Measurements from ENCODE around the gene TNFRSF1A.

The TNFRSF1A gene

DNA sequence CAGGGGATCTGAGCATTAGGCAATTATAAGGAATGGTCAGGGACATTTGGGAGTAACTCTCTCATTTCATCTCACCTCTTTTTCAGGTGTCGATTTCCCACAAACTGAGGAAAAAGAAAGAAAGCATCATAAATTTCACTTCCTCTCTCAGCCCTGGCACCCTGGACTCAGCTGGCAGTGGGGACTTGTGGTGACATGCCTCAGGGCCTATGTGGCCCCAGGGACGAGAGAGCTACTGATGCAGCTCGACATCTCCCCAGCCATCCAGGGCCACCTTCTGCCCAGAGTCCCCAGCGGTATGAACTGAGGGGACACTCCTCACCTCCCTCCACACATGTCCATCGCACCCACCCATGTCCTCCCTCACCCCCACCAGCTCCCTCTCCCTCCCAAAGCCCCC, 11.7 kb downstream of the TNFRSF1A start:
- WGBS (ENCODE audit: extremely low coverage, insufficient coverage, insufficient read length), result no CpG with 5 or more reads among the region's 5 CpGs
- no peak overlapping the region for H3K4ac ChIP-seq (ENCODE audit: low read depth, low read length)
- no peak overlapping the region for H3K14ac ChIP-seq (ENCODE audit: low read length)
- H3K27me3 ChIP-seq (ENCODE audit: insufficient read depth, low read length), result no peaks in the 10 kb centered on the region
- no peak for DNase-seq
- no peak overlapping the region for H2BK5ac ChIP-seq (ENCODE audit: low read depth, low read length, poor library complexity)
- H3K79me1 ChIP-seq (ENCODE audit: low read length), result peaks cover 2% of the 10 kb centered on the region
- no peak overlapping the region for H4K12ac ChIP-seq (ENCODE audit: low read depth, low read length)
- no peak overlapping the region for H2BK120ac ChIP-seq (ENCODE audit: insufficient read depth, low read length, poor library complexity)
- H3K18ac ChIP-seq (ENCODE audit: low read length), result no peak overlapping the region
- H2AFZ ChIP-seq (ENCODE audit: insufficient read depth, low read length, poor library complexity), result no peak overlapping the region
- no peak overlapping the region for H2BK12ac ChIP-seq (ENCODE audit: low read length)
- peaks cover 1 to 2% of the 10 kb centered on the region in 2 experiments for H3K4me1 ChIP-seq (ENCODE audit: control insufficient read depth in 1 of 2, insufficient read depth in 2 of 2, low read length in 2 of 2)
- H3K36me3 ChIP-seq (ENCODE audit: control insufficient read depth in 1 of 2, insufficient read depth in 2 of 2, low read length in 2 of 2), result peaks cover 64 to 69% of the 10 kb centered on the region in 2 experiments
- no peak overlapping the region for H3K23ac ChIP-seq (ENCODE audit: low read length)
- H3K4me3 ChIP-seq (ENCODE audit: low read depth, low read length), result no peak overlapping the region
- H4K91ac ChIP-seq (ENCODE audit: low read depth, low read length), result no peak overlapping the region
- H3K27ac ChIP-seq (ENCODE audit: low read depth, low read length), result no peak overlapping the region
- H2AK5ac ChIP-seq (ENCODE audit: low read length), result no peak overlapping the region
- no peak overlapping the region for H3K9ac ChIP-seq (ENCODE audit: low read length)
- peaks cover 1% of the 10 kb centered on the region for H3K9me3 ChIP-seq (ENCODE audit: insufficient read depth, low read depth, low read length)
- H3K79me2 ChIP-seq (ENCODE audit: control insufficient read depth, insufficient read depth, low read length, poor library complexity), result peaks cover 2% of the 10 kb centered on the region
- H3K4me2 ChIP-seq (ENCODE audit: low read length), result no peak overlapping the region
- H4K8ac ChIP-seq (ENCODE audit: low read depth, low read length), result no peak overlapping the region

DNA sequence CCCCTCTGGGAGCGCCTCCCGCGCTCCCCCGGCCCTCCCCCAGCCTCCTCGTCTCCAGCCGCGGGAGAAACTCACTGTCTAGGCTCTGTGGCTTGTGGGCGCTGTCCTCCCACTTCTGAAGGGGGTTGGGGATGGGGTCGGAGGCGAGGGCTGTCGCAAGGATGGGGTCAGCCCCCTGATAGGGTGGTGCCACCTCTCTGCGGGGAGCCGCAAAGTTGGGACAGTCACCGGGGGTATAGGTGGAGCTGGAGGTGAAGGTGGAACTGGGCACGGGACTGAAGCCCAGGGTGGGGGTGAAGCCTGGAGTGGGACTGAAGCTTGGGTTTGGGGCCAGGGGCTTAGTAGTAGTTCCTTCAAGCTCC, 12.2 kb downstream of the TNFRSF1A start:
- Histone ChIP-seq H3K27me3 (ENCODE audit: insufficient read depth, low read length) (no peaks in the 10 kb centered on the region), H3K14ac (ENCODE audit: low read length) (no peak overlapping the region), H3K79me1 (ENCODE audit: low read length) (no peaks in the 10 kb centered on the region), H3K4ac (ENCODE audit: low read depth, low read length) (no peak overlapping the region), H3K4me1 (ENCODE audit: control insufficient read depth in 1 of 2, insufficient read depth in 2 of 2, low read length in 2 of 2) (no peaks in the 10 kb centered on the region), H2BK5ac (ENCODE audit: low read depth, low read length, poor library complexity) (no peak overlapping the region), H4K91ac (ENCODE audit: low read depth, low read length) (no peak overlapping the region), H2BK12ac (ENCODE audit: low read length) (no peak overlapping the region), H3K36me3 (ENCODE audit: control insufficient read depth in 1 of 2, insufficient read depth in 2 of 2, low read length in 2 of 2) (peaks cover 59 to 66% of the 10 kb centered on the region in 2 experiments), H3K18ac (ENCODE audit: low read length) (no peak overlapping the region), H3K23ac (ENCODE audit: low read length) (no peak overlapping the region), H3K4me3 (ENCODE audit: low read depth, low read length) (no peak overlapping the region), H3K79me2 (ENCODE audit: control insufficient read depth, insufficient read depth, low read length, poor library complexity) (no peaks in the 10 kb centered on the region), H4K12ac (ENCODE audit: low read depth, low read length) (no peak overlapping the region), H2AFZ (ENCODE audit: insufficient read depth, low read length, poor library complexity) (no peak overlapping the region), H2BK120ac (ENCODE audit: insufficient read depth, low read length, poor library complexity) (no peak overlapping the region), H3K4me2 (ENCODE audit: low read length) (no peak overlapping the region), H3K9ac (ENCODE audit: low read length) (no peak overlapping the region), H2AK5ac (ENCODE audit: low read length) (no peak overlapping the region), H3K9me3 (ENCODE audit: insufficient read depth, low read depth, low read length) (peaks cover 1% of the 10 kb centered on the region), H3K27ac (ENCODE audit: low read depth, low read length) (no peak overlapping the region), H4K8ac (ENCODE audit: low read depth, low read length) (no peak overlapping the region)
- no CpG with 5 or more reads among the region's 15 CpGs for WGBS (ENCODE audit: extremely low coverage, insufficient coverage, insufficient read length)
- DNase-seq, result no peak

DNA sequence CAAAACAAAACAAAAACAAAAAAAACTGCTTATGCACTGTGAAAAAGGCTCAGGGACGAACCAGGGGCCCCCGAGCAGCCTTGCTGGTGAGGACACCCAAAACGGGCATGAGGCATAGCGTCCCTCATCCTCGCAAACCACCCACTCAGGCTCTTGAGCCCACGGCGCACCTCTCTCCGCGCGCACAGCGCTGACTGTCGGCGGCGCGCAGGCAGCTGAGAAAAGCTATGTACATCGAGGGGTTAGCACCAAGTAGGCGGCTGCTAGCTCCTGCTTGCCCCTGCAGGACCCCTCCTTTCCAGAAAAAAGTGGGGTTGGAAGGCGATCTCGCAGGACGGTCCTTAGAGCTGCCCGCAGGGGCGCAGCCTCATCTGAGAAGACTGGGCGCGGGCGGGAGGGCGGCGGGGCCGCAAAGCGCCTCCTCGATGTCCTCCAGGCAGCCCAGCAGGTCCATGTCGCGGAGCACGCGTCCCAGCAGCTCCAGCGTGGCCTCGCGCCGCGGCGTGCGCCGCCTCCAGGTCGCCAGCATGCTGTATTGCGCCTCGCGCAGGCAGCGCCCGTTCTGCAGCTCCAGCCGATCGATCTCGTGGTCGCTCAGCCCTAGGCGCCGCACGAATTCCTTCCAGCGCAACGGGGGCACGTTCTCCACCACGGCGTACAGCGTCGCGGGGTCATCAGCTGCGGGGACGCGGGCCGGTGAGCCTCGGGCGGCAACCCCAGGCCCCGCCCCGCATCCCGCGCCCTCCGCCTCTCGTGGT, 12.8 kb downstream of the TNFRSF1A start:
- Histone ChIP-seq H3K9ac (ENCODE audit: low read length) (no peak overlapping the region), H4K91ac (ENCODE audit: low read depth, low read length) (no peak overlapping the region), H4K12ac (ENCODE audit: low read depth, low read length) (no peak overlapping the region), H3K27ac (ENCODE audit: low read depth, low read length) (no peak overlapping the region), H3K36me3 (ENCODE audit: control insufficient read depth in 1 of 2, insufficient read depth in 2 of 2, low read length in 2 of 2) (peaks cover 61 to 62% of the 10 kb centered on the region in 2 experiments), H3K4me3 (ENCODE audit: low read depth, low read length) (no peak overlapping the region), H3K18ac (ENCODE audit: low read length) (no peak overlapping the region), H3K4me2 (ENCODE audit: low read length) (no peak overlapping the region), H3K79me2 (ENCODE audit: control insufficient read depth, insufficient read depth, low read length, poor library complexity) (no peaks in the 10 kb centered on the region), H2BK12ac (ENCODE audit: low read length) (no peak overlapping the region), H2AK5ac (ENCODE audit: low read length) (no peak overlapping the region), H3K27me3 (ENCODE audit: insufficient read depth, low read length) (no peaks in the 10 kb centered on the region), H3K4ac (ENCODE audit: low read depth, low read length) (no peak overlapping the region), H2BK5ac (ENCODE audit: low read depth, low read length, poor library complexity) (no peak overlapping the region), H4K8ac (ENCODE audit: low read depth, low read length) (no peak overlapping the region), H2AFZ (ENCODE audit: insufficient read depth, low read length, poor library complexity) (no peak overlapping the region), H3K14ac (ENCODE audit: low read length) (no peak overlapping the region), H2BK120ac (ENCODE audit: insufficient read depth, low read length, poor library complexity) (no peak overlapping the region), H3K9me3 (ENCODE audit: insufficient read depth, low read depth, low read length) (peaks cover 1% of the 10 kb centered on the region), H3K4me1 (ENCODE audit: control insufficient read depth in 1 of 2, insufficient read depth in 2 of 2, low read length in 2 of 2) (peaks cover 0 to 2% of the 10 kb centered on the region in 2 experiments), H3K23ac (ENCODE audit: low read length) (no peak overlapping the region), H3K79me1 (ENCODE audit: low read length) (no peaks in the 10 kb centered on the region)
- DNase-seq, result no peak
- no CpG with 5 or more reads among the region's 75 CpGs for WGBS (ENCODE audit: extremely low coverage, insufficient coverage, insufficient read length)

DNA sequence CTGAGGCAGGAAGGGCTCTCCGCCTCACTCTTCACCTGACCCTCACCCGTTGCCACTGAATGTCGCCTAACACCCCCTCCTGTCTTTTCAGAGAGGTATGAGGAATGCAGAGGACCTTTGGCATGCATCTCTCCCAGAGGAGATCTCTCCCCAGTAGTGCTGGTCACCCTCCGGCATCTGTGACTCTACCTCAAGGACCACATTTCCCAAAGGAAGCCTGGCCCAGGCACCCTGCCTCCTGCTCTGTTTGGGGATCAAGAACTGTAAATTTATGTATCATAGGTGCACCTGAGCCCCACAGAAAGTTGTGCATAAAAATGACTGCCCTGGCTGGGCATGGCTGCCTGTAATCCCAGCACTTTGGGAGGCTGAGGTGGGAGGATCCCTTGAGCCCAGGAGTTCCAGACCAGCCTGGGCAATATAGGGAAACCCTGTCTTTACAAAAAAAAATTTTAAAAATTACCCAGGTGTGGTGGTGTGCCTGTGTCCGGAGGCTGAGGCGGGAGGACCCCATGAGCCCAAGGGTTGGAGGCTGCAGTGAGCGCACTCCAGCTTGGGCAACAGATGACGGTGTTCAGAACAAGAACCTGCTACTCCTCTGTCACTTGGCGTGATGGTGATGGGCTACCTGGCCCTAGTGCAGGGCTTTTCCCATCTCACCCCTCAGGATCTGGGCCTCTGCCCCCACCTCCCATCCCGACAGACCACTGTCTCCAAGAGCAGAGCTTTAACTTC, 13.7 kb downstream of the TNFRSF1A start:
- Histone ChIP-seq H2BK12ac (ENCODE audit: low read length) (no peak overlapping the region), H3K36me3 (ENCODE audit: control insufficient read depth in 1 of 2, insufficient read depth in 2 of 2, low read length in 2 of 2) (peaks cover 52 to 54% of the 10 kb centered on the region in 2 experiments), H2BK5ac (ENCODE audit: low read depth, low read length, poor library complexity) (no peak overlapping the region), H4K12ac (ENCODE audit: low read depth, low read length) (no peak overlapping the region), H3K4me1 (ENCODE audit: control insufficient read depth in 1 of 2, insufficient read depth in 2 of 2, low read length in 2 of 2) (peaks cover 6 to 8% of the 10 kb centered on the region in 2 experiments), H3K79me2 (ENCODE audit: control insufficient read depth, insufficient read depth, low read length, poor library complexity) (peaks cover 3% of the 10 kb centered on the region), H3K79me1 (ENCODE audit: low read length) (peaks cover 5% of the 10 kb centered on the region), H3K4me2 (ENCODE audit: low read length) (no peak overlapping the region), H3K14ac (ENCODE audit: low read length) (no peak overlapping the region), H2AK5ac (ENCODE audit: low read length) (no peak overlapping the region), H2AFZ (ENCODE audit: insufficient read depth, low read length, poor library complexity) (no peak overlapping the region), H3K4ac (ENCODE audit: low read depth, low read length) (no peak overlapping the region), H3K27me3 (ENCODE audit: insufficient read depth, low read length) (no peaks in the 10 kb centered on the region), H3K4me3 (ENCODE audit: low read depth, low read length) (no peak overlapping the region), H3K18ac (ENCODE audit: low read length) (no peak overlapping the region), H4K8ac (ENCODE audit: low read depth, low read length) (no peak overlapping the region), H3K9me3 (ENCODE audit: insufficient read depth, low read depth, low read length) (peaks cover 3% of the 10 kb centered on the region), H4K91ac (ENCODE audit: low read depth, low read length) (no peak overlapping the region), H3K27ac (ENCODE audit: low read depth, low read length) (no peak overlapping the region), H2BK120ac (ENCODE audit: insufficient read depth, low read length, poor library complexity) (no peak overlapping the region), H3K9ac (ENCODE audit: low read length) (no peak overlapping the region), H3K23ac (ENCODE audit: low read length) (no peak overlapping the region)
- DNase-seq, result peak in 1 of 2 donors; percentile 26
- no CpG with 5 or more reads among the region's 10 CpGs for WGBS (ENCODE audit: extremely low coverage, insufficient coverage, insufficient read length)
